Posterior vena cava (tissue), 2 donors: Measurements from ENCODE around the gene FBXO8. TPM values are rescaled to one million over a fixed set of nuclear protein-coding genes. Genes with fewer than 3 reads are reported as not detected.

Experiments used
- DNase-seq: peaks from one replicate; pipeline ENCODE4 v3.0.0-alpha.2; 2020; ENCODE audit warnings: low spot score
- intact Hi-C, 2 donors: fragments of 100-400 bp; cut with DNase I; formaldehyde crosslinking; loops; one replicate each; pipeline versions ENCODE4 v1.14.1 to v1.14.2; 2022 to 2023
- total RNA-seq, 2 donors: library from RNA; stranded (reverse); fragmentation: NEBNext Ultra II Directional; extraction: Animal tissue kit (Norgen Biotek cat#: 25700); gene quantifications; one replicate each; pipeline ENCODE4 v1.2.1, GENCODE V29; 2021
- donor health status: DM: yes; HTN: yes; CAD: no.
- donor health status: DM: yes; HTN: yes; CAD: no.

FBXO8 gene
- total RNA-seq, 2 donors from 2014 or later: 28.6 to 29.3 TPM

GRCh38 chr4:174256277-174256713 lies 27.2 kb downstream of the FBXO8 start:
- intact Hi-C loops: no loop called here

GRCh38 chr4:174255786-174256185 lies 27.7 kb downstream of the FBXO8 start:
- intact Hi-C loops: no loop called here
- DNase-seq: no peak

More at GRCh38 chr4:174256277-174256713, 27.2 kb downstream of the FBXO8 start:
- no peak for DNase-seq

DNA sequence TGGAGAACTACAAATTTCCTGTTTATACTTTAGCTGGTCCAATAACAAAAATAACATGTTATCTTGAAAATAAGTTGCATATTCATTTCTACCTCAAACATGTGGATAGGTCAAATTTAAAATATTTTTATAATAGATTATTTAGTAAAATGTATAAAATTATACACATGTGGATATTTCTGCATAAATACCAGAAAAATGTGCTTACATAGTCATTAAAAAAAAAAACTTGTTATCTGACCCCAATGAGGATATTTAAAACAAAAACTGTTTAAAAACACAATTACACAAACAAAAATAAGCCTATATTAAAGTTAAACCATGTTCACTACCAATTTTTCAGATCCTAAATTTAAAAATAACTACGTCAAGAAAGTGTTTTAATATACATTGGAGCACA lies 28.1 kb downstream of the FBXO8 start:
- intact Hi-C loops: no loop called here
- DNase-seq: no peak

DNA sequence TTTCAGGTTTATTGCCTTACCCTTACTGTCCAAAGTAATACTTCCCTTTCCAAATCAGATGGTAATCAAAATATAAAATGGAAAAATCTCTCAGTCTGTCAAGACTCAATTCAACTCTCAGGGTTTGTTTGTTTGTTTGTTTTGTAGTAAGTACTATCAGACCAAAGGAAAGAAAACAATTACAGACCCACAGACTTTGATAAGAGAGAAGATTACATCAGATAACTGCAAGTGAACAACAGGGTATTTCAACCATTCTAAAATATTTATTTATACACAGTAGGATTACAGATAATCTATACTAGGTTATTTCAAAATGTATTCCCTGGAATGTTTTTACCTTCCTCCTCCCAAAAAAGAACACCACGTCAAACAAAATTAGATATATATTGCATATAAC lies 28.9 kb downstream of the FBXO8 start:
- DNase-seq: no peak
- intact Hi-C loops: no loop called here

- no peak for DNase-seq
- intact Hi-C loops: no loop called here
These were observed 31.1 kb downstream of the FBXO8 start for GRCh38 chr4:174252412-174252811.

DNA sequence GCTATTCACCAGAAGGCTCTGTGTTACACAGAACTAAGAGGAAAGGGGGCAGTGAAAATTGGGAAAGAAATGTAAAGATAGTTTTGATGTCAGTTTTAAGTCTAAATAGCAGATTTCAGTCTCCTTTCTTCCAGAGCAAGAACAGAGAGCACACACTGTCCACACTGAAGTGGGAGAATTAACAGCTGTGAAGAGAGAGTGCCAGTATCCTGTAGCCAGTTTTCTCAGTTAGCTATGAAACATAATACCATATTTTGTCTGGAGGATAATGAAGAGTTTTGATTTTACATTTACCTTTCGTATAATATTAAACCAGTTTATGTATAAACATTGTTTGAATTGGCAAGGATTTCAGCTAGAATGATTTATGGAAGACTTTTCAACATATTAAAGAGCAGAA lies 35.1 kb downstream of the FBXO8 start:
- intact Hi-C loops: no loop called here

DNA sequence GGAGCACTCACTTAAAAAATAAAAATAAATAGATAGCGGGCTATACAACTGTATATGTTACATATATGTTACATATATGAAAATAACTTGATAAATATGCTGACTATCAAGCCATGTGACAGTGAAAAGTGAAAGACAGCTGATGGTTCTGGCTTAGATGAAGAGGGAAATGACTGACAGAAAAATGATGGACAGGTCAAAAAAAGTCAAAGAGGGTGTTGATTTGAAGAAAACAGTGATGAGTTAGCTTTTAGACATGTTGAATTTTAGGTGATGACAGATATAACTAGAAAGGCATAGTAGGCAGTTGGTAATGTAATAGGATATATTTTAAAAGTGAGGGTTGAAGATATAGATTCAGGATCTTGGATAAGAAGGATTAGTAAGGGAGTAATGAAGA lies 37.8 kb downstream of the FBXO8 start:
- intact Hi-C loops: no loop called here
- no peak for DNase-seq

More for the DNA sequence above, 35.1 kb downstream of the FBXO8 start:
- DNase-seq: no peak

GRCh38 chr4:174244441-174244840 lies 39.0 kb downstream of the FBXO8 start:
- intact Hi-C loops: no loop called here
- DNase-seq: no peak

GRCh38 chr4:174241162-174241561 lies 42.3 kb downstream of the FBXO8 start:
- no peak for DNase-seq
- intact Hi-C loops: no loop called here

GRCh38 chr4:174236359-174236758 lies 47.1 kb downstream of the FBXO8 start:
- DNase-seq: no peak
- intact Hi-C loops: loop anchor here in 1 of 2 donors (1.0 kb wide), 1 partner anchor 11 kb away; no protein-coding TSS in a partner anchor

DNA sequence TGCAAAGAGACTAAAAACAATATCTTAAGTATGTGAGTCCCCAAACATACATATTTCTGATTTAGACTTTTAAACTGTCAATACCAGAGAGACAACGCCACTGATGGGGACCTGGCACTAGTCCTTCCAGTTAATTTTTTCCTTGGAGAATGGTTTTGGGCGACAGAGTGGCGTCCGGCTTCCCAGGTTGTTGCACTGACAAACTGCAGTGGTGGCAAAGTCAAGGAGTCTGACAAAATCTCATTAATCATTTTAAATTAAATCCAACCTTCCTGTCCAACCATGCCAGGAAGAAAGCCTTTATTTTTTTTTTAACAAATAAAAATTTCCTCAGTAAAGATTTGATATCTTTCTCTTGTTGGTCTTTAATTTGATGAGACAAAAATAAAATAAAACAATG lies 52.8 kb downstream of the FBXO8 start:
- intact Hi-C loops: no loop called here
- DNase-seq: no peak

DNA sequence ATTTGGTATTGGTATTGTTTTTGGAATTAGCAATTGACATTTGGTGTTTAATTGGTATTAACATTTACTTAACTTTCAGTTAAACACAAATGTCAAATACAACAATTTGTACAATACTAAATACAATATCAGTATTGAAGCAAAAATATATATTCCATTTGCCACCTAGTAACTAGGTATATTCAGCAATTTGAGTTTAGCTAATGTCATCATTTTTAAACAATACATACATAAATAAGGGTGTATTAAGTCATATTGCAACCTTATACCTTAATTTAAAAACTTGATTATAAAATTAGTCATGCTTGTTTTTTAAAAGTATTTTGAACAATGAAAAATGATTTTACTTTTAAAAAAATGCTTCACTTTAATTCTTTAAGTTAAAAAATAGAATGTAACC lies 53.3 kb downstream of the FBXO8 start:
- no peak for DNase-seq
- intact Hi-C loops: no loop called here

GRCh38 chr4:174228988-174229387 lies 54.5 kb downstream of the FBXO8 start:
- DNase-seq: no peak

DNA sequence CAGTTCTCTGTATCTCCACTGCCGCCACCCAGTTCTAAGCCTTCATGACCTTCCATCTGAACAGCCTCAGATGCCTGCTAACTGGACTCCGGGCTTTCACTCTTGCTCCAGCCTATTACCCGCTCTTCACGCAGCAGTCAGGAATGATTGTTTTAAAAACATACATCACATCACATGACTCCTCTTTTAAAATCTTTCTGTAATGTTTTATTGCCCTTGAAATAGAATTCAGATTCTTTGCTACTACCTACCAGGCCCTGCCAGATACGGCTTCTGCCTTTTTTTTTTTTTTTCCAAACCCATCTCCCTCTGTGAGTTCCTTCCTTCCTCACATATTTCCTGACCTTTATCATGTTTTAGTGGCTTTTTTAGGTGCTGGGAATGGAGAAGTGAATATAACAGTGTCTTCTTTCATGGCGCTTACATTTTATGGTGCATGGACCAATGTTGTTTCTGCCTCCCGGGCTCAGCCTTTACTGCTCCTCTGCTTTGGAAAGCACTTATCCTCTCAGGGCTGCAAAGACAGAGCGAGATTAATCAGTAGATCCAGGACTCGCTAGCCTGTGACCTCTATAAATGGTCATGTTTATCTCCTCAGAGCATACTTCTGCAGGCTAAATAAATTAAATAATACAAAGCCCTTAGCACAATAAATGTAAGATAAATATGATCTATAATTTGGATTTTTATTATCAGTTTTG lies 58.0 kb downstream of the FBXO8 start:
- DNase-seq: no peak
- intact Hi-C loops: loop anchor here in 1 of 2 donors (1.0 to 2.0 kb wide), 2 partner anchors 11 to 73 kb away; no protein-coding TSS in a partner anchor

More at GRCh38 chr4:174228988-174229387, 54.5 kb downstream of the FBXO8 start:
- intact Hi-C loops: no loop called here

- no peak for DNase-seq
- intact Hi-C loops: no loop called here
These were observed 58.9 kb downstream of the FBXO8 start for GRCh38 chr4:174224550-174224949.

DNA sequence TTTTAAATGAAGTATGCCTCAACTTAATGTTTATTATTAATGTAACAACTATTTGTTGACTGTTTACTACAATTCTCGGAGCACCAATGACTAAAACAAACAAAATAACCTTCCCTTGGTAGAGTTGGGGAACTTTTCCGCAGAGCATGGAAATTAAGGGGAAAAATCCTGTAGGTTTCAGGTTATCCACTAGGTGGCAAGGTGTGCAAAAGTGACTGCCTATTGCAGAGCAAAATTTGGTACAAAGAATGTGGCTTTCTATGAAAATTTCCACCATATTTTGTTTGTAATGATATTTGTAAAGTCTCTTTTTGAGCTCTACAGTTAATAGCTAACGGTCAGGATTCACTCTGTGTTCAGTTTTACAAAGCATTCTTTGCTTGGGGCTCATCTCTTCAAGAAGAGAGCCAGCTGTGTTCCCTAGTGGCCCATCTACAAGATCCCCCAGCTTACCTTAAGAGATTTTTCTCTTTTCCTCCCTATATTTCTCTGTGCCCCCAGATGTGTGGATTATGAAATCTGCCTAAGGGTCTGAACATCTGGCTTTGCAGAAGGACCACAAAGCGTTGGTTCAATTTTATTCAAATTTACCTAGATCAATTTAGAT lies 61.1 kb downstream of the FBXO8 start:
- DNase-seq: no peak
- intact Hi-C loops: no loop called here

GRCh38 chr4:174218127-174218790 lies 65.2 kb downstream of the FBXO8 start:
- DNase-seq: no peak
- intact Hi-C loops: no loop called here

DNA sequence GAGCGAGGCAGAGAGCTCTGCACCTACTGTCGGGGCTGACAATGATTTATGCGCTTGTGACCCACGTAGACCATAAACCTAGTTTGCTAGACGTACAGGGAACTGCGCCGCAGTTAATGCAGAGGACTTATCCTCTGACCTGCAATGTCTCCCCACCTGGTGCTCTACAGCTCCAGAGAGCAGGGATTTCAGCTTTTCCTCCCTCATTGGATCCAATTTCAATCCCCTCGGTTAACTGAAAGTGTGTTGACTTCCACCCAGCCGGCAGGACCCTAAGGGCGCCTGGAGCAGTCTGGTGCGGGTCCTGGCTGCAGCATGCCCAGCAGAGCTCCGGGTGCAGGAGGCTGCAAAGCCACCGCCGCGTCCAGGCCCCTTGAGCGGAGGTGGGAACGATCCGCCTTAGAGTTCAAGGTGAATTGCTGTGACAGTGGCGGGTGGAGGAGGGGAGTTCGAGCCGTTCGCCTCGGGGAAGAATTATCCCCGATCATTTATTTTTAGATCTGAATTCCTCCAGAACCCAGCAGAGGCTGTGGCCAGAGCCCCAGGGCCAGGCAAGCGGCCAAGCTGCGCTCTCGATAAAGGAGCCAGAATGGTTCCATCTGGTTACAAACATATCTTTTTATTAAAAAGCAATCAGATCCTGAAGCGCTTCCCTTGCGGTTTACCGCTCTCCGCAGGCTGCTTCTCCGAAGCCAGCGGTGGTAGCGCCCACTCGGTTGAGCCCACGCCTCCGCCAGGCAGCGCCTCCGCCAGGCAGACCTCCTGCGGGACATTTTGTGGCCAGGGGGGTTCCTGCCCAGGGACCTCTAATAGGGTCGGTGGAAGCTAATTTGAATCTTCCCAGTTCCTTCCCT lies 66.0 kb downstream of the FBXO8 start:
- intact Hi-C loops: no loop called here
- no peak for DNase-seq

GRCh38 chr4:174216799-174217272 lies 66.6 kb downstream of the FBXO8 start:
- intact Hi-C loops: no loop called here
- DNase-seq: no peak
